Breast epithelium (tissue), 4 donors: Measurements from ENCODE around the gene HEXD. TPM values are rescaled to one million over a fixed set of nuclear protein-coding genes. Genes with fewer than 3 reads are reported as not detected.

ENCODE experiments used
- DNase-seq, 2 donors: peaks; one replicate each; pipeline ENCODE4 v3.0.0-alpha.2; 2019; ENCODE audit warnings: low spot score in 2 of 2
- H3K27ac ChIP-seq, 2 donors: fragments of 200-600 bp; sonication (generic) in 1 of 2; one replicate each; pipeline ENCODE4 v1.5.1; 2016 to 2019; ENCODE audit warnings: mild to moderate bottlenecking in 1 of 2
- H3K27me3 ChIP-seq, 2 donors: fragments of 200-600 bp; sonication (generic) in 1 of 2; one replicate each; pipeline versions ENCODE4 v1.5.1 to v1.6.0; 2017 to 2019; ENCODE audit warnings: control low read depth in 1 of 2, mild to moderate bottlenecking in 1 of 2
- H3K36me3 ChIP-seq: fragments of 200-600 bp; one replicate; pipeline ENCODE4 v1.5.1; 2019
- H3K4me1 ChIP-seq, 2 donors: fragments of 200-600 bp; sonication (generic); one replicate each; pipeline ENCODE4 v1.5.1; 2016 to 2019; ENCODE audit warnings: control low read depth in 1 of 2
- H3K4me3 ChIP-seq, 3 donors: fragments of 200-600 bp; sonication (generic); 1 replicate in 2 of 3; 2 replicates in 1 of 3; pipeline ENCODE4 v1.5.1; 2016 to 2019; ENCODE audit warnings: mild to moderate bottlenecking in 3 of 3, moderate library complexity in 2 of 3
- H3K9me3 ChIP-seq, 2 donors: fragments of 200-600 bp; sonication (generic) in 1 of 2; one replicate each; pipeline ENCODE4 v1.5.1; 2016 to 2019; ENCODE audit warnings: control low read depth in 1 of 2
- POLR2A ChIP-seq: fragments of 450-650 bp; IDR thresholded peaks from one replicate; pipeline ENCODE4 v1.6.1; 2016; ENCODE audit warnings: antibody characterized with exemption, mild to moderate bottlenecking, moderate library complexity
- POLR2AphosphoS5 ChIP-seq, 3 donors: sonication (generic); formaldehyde crosslinking; IDR thresholded peaks; one replicate each; pipeline ENCODE4 v1.6.1; 2017; ENCODE audit warnings: antibody characterized with exemption in 3 of 3
- intact Hi-C: fragments of 100-400 bp; cut with DNase I; formaldehyde crosslinking; loops from one replicate; pipeline ENCODE4 v1.15.1; 2023; ENCODE audit warnings: low total_unique reads
- total RNA-seq, 3 donors: library from RNA; depleted of rRNA; stranded (reverse); fragments of >200 nt; gene quantifications; one replicate each; pipeline ENCODE4 v1.1.0, GENCODE V29; 2016
- TF ChIP-seq, protein P1 (sequence below), 3 donors: fragments of 450-650 bp; IDR thresholded peaks; one replicate each; pipeline ENCODE4 v1.5.1; 2016 to 2017; ENCODE audit warnings: antibody characterized with exemption in 3 of 3, mild to moderate bottlenecking in 3 of 3, moderate library complexity in 3 of 3

HEXD gene
- total RNA-seq: 100 to 1,000 TPM in 1 of 3 donors, 10 to 100 TPM in 2; 48.2 to 157 (median 68.2) TPM

DNA sequence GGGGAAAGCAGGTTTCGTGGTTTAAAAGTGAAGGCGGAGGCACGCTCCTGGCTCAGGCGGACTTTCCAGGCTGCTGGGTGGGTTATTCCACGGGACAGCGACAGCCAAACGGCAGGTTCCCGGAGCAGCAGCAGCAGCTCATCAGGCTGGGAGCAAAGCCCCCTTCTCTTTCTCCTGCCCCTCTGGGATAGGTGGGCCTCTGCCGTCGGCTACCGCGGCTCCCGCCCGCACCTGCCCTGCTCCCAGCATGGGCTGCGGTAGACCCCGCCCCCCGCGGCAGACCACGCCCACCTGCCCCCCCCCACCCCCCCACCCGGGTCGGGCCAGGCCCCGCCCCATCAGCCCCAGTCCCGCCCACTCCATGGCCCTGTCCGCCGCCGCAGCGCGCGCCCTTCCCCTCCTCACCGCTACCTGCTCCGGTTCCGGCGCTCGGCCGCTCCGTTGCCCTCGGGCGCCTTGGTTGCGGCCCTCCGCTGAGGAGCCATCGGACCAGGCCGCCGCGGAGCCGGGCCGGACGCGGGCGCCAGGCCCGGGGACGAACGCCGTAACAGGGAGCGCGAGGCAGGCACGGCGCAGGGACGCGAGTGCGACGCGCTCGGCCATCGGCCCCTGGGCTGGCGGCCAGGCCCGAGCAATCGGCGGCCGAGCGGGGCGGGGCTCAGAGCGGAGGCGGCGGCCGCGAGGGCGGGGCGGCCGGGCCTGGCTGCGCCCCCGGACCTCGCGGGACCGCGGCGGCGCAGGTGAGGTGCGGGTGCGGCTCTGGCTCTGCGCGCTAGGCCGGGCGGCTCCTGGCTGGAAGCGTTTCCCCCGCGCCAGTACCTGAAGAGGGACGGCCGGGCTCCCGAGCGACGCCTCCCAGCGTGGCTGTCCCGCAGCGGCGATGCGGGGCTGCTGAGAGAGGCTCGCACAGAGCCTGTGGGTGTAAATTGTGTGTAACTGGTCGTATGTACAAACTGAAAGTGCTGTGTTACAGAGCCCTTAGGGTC, at the start of gene HEXD, which contains the start of gene OGFOD3:
HEXD (plus strand) TSS at position 347 of the 986 bp plus-strand sequence. CDS start 1,453 bp downstream, outside the sequence.
OGFOD3 (minus strand) TSS at position 586 of the 986 bp plus-strand sequence; CDS start at position 485, 101 bp downstream.
- no peaks in the 10 kb centered on the region for H3K36me3 ChIP-seq
- intact Hi-C loops: loop anchor here (10.0 kb wide), 2 partner anchors 63 to 183 kb away; partner anchors contain the start of gene TEX19
- TF ChIP-seq POLR2AphosphoS5 (IDR thresholded peaks at IDR 0.05) (peak; percentile 85 to 89 (median 88)), POLR2A (no peak)
- TF ChIP-seq, protein P1, sequence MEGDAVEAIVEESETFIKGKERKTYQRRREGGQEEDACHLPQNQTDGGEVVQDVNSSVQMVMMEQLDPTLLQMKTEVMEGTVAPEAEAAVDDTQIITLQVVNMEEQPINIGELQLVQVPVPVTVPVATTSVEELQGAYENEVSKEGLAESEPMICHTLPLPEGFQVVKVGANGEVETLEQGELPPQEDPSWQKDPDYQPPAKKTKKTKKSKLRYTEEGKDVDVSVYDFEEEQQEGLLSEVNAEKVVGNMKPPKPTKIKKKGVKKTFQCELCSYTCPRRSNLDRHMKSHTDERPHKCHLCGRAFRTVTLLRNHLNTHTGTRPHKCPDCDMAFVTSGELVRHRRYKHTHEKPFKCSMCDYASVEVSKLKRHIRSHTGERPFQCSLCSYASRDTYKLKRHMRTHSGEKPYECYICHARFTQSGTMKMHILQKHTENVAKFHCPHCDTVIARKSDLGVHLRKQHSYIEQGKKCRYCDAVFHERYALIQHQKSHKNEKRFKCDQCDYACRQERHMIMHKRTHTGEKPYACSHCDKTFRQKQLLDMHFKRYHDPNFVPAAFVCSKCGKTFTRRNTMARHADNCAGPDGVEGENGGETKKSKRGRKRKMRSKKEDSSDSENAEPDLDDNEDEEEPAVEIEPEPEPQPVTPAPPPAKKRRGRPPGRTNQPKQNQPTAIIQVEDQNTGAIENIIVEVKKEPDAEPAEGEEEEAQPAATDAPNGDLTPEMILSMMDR (IDR thresholded peaks at IDR 0.05): peak in 1 of 3 donors; percentile 32

DNA sequence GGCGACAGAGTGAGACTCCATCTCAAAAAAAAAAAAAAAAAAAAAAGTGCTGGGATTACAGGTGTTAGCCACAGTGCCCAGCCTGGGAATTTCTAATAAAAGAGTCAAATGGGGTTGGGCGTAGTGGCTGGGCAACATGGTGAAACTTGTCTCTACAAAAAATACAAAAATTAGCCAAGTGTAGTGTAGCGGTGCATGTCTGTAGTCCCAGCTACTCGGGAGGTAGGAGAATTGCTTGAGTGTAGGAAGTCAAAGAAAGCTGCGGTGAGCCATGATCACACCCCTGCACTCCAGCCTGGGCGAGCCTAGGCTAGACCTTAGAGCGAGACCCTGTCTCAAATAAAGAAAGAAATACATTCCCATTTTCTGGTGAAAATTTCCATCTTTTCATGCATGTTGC, 48.9 kb upstream of the HEXD start:
- H3K27me3 ChIP-seq: peaks cover 12 to 39% of the 10 kb centered on the region in 2 donors
- no peak overlapping the region for H3K4me3 ChIP-seq
- H3K4me1 ChIP-seq: peaks cover 7 to 10% of the 10 kb centered on the region in 2 donors
- H3K27ac ChIP-seq: no peak overlapping the region
- H3K9me3 ChIP-seq: no peaks in the 10 kb centered on the region
- intact Hi-C loops: no loop called here
- TF ChIP-seq POLR2AphosphoS5 (IDR thresholded peaks at IDR 0.05) (no peak), POLR2A (no peak)
- TF ChIP-seq, protein P1 (IDR thresholded peaks at IDR 0.05): no peak
- no peaks in the 10 kb centered on the region for H3K36me3 ChIP-seq
- no peak for DNase-seq

More for the DNA sequence above, at the start of gene HEXD, which contains the start of gene OGFOD3:
- Histone ChIP-seq H3K4me1 (peaks cover 2 to 6% of the 10 kb centered on the region in 2 donors), H3K27ac (peak within 1 kb of the TSS; percentile 89 to 95), H3K4me3 (peak within 1 kb of the TSS; percentile 74 to 98 (median 81)), H3K27me3 (no peaks in the 10 kb centered on the region), H3K9me3 (peaks cover 6 to 8% of the 10 kb centered on the region in 2 donors)
- DNase-seq: peak; percentile 73 to 74

DNA sequence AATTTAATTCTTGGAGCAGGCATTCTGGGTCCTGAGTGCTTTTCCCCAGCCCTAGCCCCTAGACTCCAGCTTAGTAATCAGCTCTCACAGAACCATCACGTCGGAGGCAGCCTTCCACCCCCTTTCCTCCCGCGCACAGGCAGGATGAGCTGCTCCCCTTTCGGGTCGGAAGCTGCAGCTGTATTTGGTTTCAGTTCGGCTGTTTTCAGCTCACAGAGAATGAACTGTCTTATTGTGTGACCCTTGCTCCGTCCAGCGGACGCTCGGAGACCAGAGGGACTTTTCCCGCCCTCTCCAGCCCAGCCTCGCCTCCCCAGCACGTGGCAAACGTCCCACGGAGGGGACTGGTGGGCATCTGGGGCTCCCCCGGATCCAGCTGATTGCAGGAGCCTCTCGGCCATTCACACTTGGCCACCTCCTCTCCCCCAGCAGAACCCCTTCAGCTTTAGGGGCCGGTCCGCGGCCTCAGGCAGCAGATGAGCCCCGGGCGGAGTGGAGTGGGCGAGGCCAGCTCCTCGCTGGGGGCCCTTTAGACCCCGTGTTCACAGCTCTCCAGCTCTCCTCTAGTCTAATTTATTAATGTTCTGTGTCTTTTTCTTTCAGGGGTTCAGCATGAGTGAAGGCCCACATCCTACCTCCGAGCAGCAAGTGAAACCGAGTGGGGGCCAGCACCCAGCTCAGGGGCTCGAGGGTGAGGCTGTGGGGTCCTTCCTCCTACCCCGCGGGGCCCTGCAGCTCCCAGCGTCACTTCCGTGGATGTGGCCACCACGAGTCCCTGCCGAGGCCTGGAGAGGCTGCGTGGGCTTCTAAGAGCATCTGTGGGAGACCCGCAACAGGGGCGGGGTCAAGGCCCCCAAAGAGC, 47.4 kb upstream of the HEXD start:
- DNase-seq: no peak
- TF ChIP-seq POLR2A: no peak
- TF ChIP-seq, protein P1 (IDR thresholded peaks at IDR 0.05): no peak
- TF ChIP-seq POLR2AphosphoS5 (IDR thresholded peaks at IDR 0.05): no peak
- Histone ChIP-seq H3K27me3 (peaks cover 12 to 54% of the 10 kb centered on the region in 2 donors), H3K4me1 (peaks cover 7 to 10% of the 10 kb centered on the region in 2 donors), H3K9me3 (no peaks in the 10 kb centered on the region), H3K27ac (peak overlapping the region in 1 of 2 donors; percentile 1), H3K36me3 (no peaks in the 10 kb centered on the region), H3K4me3 (peak overlapping the region; percentile 34 to 58 (median 41))
- intact Hi-C loops: no loop called here

DNA sequence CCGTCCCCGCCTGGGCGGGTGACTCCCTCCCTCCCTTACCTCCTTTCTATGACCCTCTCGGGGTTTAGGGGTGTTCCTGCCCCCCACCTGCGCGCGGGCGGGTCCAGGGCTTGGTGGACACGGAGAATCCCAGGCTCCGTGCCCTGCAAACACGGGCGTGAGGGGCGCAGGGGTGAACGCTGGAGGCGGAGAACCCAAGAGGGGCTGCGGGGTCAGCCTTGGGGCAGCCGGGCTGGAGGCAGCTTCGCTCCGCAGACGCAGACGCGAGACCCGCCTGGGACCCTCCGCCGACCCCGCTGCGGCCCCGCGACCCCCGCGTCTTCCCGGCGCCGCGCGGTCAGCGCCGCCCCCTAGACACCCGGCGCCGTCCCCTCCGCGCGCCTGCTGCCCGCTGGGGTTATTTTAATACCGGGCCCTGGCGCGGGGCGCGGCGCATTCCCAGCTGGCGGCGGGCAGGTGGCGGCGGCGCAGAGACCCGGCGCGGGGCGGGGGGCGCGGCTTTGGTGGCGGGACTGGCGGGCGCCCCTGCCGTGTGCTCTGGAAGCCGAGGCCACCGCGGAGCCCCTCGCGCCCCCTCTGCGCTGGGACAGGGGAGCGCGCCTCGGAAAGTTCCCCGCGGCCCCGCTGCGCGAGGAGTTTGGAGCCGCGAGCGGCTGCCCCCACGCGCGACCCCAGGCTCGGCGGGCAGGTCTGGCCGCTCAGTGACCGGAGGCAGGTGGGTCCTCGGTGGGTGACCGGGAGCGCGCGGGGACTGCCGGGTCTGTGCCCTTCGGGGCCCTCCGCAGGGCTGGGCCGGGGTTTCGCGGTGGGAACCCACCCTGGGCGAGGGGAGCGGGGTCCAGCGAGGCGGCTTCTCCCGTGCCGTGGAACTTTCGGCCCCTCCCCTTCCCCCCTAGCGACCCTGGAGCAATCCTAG, 46.6 kb upstream of the HEXD start, which contains the start of gene UTS2R:
UTS2R (plus strand) TSS at position 433 of the 916 bp plus-strand sequence. CDS start 2,560 bp downstream, outside the sequence.
- Histone ChIP-seq H3K9me3 (no peaks in the 10 kb centered on the region), H3K4me1 (peaks cover 7 to 10% of the 10 kb centered on the region in 2 donors), H3K36me3 (no peaks in the 10 kb centered on the region), H3K27ac (peak within 1 kb of the TSS in 1 of 2 donors; percentile 7), H3K27me3 (peaks cover 12 to 63% of the 10 kb centered on the region in 2 donors), H3K4me3 (peak within 1 kb of the TSS; percentile 34 to 58 (median 41))
- DNase-seq: no peak
- TF ChIP-seq, protein P1 (IDR thresholded peaks at IDR 0.05): no peak
- TF ChIP-seq POLR2AphosphoS5 (IDR thresholded peaks at IDR 0.05) (no peak), POLR2A (no peak)
- intact Hi-C loops: loop anchor here (1.0 kb wide), 1 partner anchor 14 kb away; no protein-coding TSS in a partner anchor
